Stimulated activated CD8-positive, alpha-beta memory T cell treated with anti-CD3 and anti-CD28 coated beads, Interleukin-4, amount 100 ng/mL, for 4 hours (primary cell): ENCODE measurements around the gene TLE5.
"Not testable (repeated sequence)": the region's sequence is repeated elsewhere in the genome, so short reads cannot be mapped to it uniquely, and the experiment has no call there.

Source experiments
- DNase-seq, 2 donors: peaks; one replicate each; pipeline ENCODE4 v3.0.0-alpha.2; 2020; ENCODE audit warnings: low read depth in 2 of 2, low spot score in 1 of 2

The TLE5 gene

GRCh38 chr19:3045885-3046697 is 16.2 kb downstream of the TLE5 start:
- no peak for DNase-seq

- no peak for DNase-seq
Measured at GRCh38 chr19:3045191-3045590, 17.1 kb downstream of the TLE5 start.

- no peak for DNase-seq
Measured at GRCh38 chr19:3042621-3043267, 19.6 kb downstream of the TLE5 start.

GRCh38 chr19:3041761-3042620 is 20.3 kb downstream of the TLE5 start:
- no peak for DNase-seq

- no peak for DNase-seq
Measured at GRCh38 chr19:3041327-3041726, 21.0 kb downstream of the TLE5 start.

- no peak for DNase-seq
Measured at GRCh38 chr19:3039641-3040077, 22.6 kb downstream of the TLE5 start.

- DNase-seq, result no peak
Measured at GRCh38 chr19:3039125-3039524, 23.2 kb downstream of the TLE5 start.

GRCh38 chr19:3038214-3038613 is 24.1 kb downstream of the TLE5 start:
- DNase-seq, result no peak

- not testable (repeated sequence) for DNase-seq
Measured at GRCh38 chr19:3036977-3037544, 25.2 kb downstream of the TLE5 start.

GRCh38 chr19:3036119-3036976 is 25.9 kb downstream of the TLE5 start:
- DNase-seq, result peak; percentile 47 to 61

GRCh38 chr19:3035542-3036118 is 26.7 kb downstream of the TLE5 start:
- peak; percentile 87 to 91 for DNase-seq

- DNase-seq, result no peak
Measured at GRCh38 chr19:3034656-3035541, 27.4 kb downstream of the TLE5 start.

GRCh38 chr19:3034406-3034655 is 28.0 kb downstream of the TLE5 start:
- DNase-seq, result no peak

- no peak for DNase-seq
Measured at GRCh38 chr19:3033595-3034405, 28.5 kb downstream of the TLE5 start.

- DNase-seq, result no peak
Measured at GRCh38 chr19:3031607-3031867, 30.8 kb downstream of the TLE5 start.

GRCh38 chr19:3029065-3029923 is 33.0 kb downstream of the TLE5 start, which contains the start of gene TLE2:
TSS of gene TLE2 (minus strand) at chr19:3029280. CDS start at chr19:3028904, 376 bp downstream.
- DNase-seq, result no peak

- DNase-seq, result no peak
Measured at GRCh38 chr19:3028305-3029064, 33.8 kb downstream of the TLE5 start.
